ENCODE data around the gene TPO.

GRCh38 chr2:1420746-1421480 is 7.7 kb downstream of the TPO start:
- no peak for TF ChIP-seq CTCF (IDR thresholded peaks at IDR 0.05)
- TF ChIP-seq EZH2 (IDR thresholded peaks at IDR 0.05): no peak
- TF ChIP-seq EZH2phosphoT487 (IDR thresholded peaks at IDR 0.05): no peak
